Psoas muscle (tissue), 8 donors: ENCODE measurements around the gene MBD1. TPM values are rescaled to one million over a fixed set of nuclear protein-coding genes. Genes with fewer than 3 reads are reported as not detected.
A peak's percentile ranks its signal among the peaks of the same experiment; 100 is the strongest.

Experiments
- ATAC-seq, 4 donors: fragments of 200-7000 bp; cut with Tn5 transposase; one replicate each; pipeline ENCODE4 v1.9.1; 2020; ENCODE audit warnings: moderate library complexity in 3 of 4, mild to moderate bottlenecking in 2 of 4
- DNase-seq, 2 donors: peaks; one replicate each; pipeline ENCODE4 v3.0.0-alpha.2; 2020
- H3K27ac ChIP-seq: fragments of 200-600 bp; one replicate; pipeline ENCODE4 v1.8.0; 2022
- H3K27me3 ChIP-seq, 3 donors: fragments of 200-600 bp in 1 of 3; one replicate each; pipeline versions ENCODE4 v1.6.1 to v1.8.0; 2013 to 2022; ENCODE audit warnings: low read length in 2 of 3, mild to moderate bottlenecking in 2 of 3, moderate library complexity in 1 of 3; ENCODE audit not compliant: insufficient read depth in 3 of 3
- H3K36me3 ChIP-seq, 2 donors: fragments of 200-600 bp in 1 of 2; one replicate each; pipeline versions ENCODE4 v1.6.1 to v1.8.0; 2013 to 2022; ENCODE audit warnings: low read depth in 1 of 2, mild to moderate bottlenecking in 1 of 2, moderate library complexity in 1 of 2; ENCODE audit not compliant: insufficient read depth in 1 of 2
- H3K4me1 ChIP-seq: fragments of 200-600 bp; one replicate; pipeline ENCODE4 v1.8.0; 2022
- H3K4me3 ChIP-seq: fragments of 200-600 bp; one replicate; pipeline ENCODE4 v1.8.0; 2022; ENCODE audit warnings: mild to moderate bottlenecking
- H3K9me3 ChIP-seq: fragments of 200-600 bp; one replicate; pipeline ENCODE4 v1.8.0; 2022
- CTCF ChIP-seq: fragments of 200-600 bp; IDR thresholded peaks from one replicate; pipeline ENCODE4 v1.8.0; 2022; ENCODE audit warnings: antibody characterized with exemption
- WGBS, 3 donors: extraction: QIAGEN DNeasy Blood & Tissue Kit; methylation state at CpG; one replicate each; pipeline versions ENCODE4 v1.1.6 to v1.1.7; 2013; 5-methylcytosine and 5-hydroxymethylcytosine counted together
- intact Hi-C, 2 donors: fragments of 100-400 bp; cut with DNase I; formaldehyde crosslinking; loops; one replicate each; pipeline versions ENCODE4 v1.11.0 to v1.14.2; 2022
- polyA plus RNA-seq, 3 donors: library from polyadenylated mRNA; stranded (reverse); fragments of 200-250 nt; gene quantifications; one replicate each; pipeline ENCODE4 v1.2.3, GENCODE V29; 2013
- total RNA-seq, 4 donors: library from RNA; stranded (reverse); fragmentation: NEBNext Ultra II Directional in 2 of 4; extraction: Animal tissue kit (Norgen Biotek cat#: 25700) in 2 of 4; gene quantifications; one replicate each; pipeline versions ENCODE4 v1.2.1 to v1.2.4, GENCODE V29; 2021 to 2023
- donor health status: healthy with polysubstance abuse.
- donor health status: DM: no; HTN: no; CAD: no; lungs with moderate emphysema.
- donor health status: Bipolar disorder and iron deficiency.
- donor health status: healthy.
- donor health status: DM: yes; HTN: yes; CAD: no.
- donor health status: DM: no; HTN: no; CAD: no.
- donor health status: DM: no; HTN: no; CAD: no.
- donor health status: DM: yes; HTN: yes; CAD: no.

MBD1 gene
- total and polyA plus RNA-seq, 7 donors, result 33.5 to 97.6 (median 52.6) TPM

- ATAC-seq (peak; percentile 95 to 97 (median 96)), DNase-seq (peak; percentile 97 to 98)
- H3K36me3 ChIP-seq, result peaks cover 0 to 33% of the 10 kb centered on the region in 2 donors
- 0 to 1% (median 0%) methylated on average over 75 to 76 of the region's 76 CpGs for WGBS, 3 donors
- H3K4me3 ChIP-seq, result peak within 1 kb of the TSS; percentile 75
- no peaks in the 10 kb centered on the region for H3K4me1 ChIP-seq
- peak within 1 kb of the TSS; percentile 91 for H3K27ac ChIP-seq
- intact Hi-C loops, result loop anchor here in 1 of 2 donors (10.0 kb wide), 1 partner anchor 907 kb away; the partner anchor contains the start of gene MEX3C
- H3K9me3 ChIP-seq, result no peaks in the 10 kb centered on the region
- no peaks in the 10 kb centered on the region for H3K27me3 ChIP-seq
- TF ChIP-seq CTCF, result peak; percentile 48
These were observed 6.4 kb upstream of the MBD1 start, which contains the start of gene CXXC1 for GRCh38 chr18:50287441-50288347. Gene CXXC1, minus strand, starts transcription at chr18:50287692. Its CDS starts 103 bp downstream, at chr18:50287589.

DNA sequence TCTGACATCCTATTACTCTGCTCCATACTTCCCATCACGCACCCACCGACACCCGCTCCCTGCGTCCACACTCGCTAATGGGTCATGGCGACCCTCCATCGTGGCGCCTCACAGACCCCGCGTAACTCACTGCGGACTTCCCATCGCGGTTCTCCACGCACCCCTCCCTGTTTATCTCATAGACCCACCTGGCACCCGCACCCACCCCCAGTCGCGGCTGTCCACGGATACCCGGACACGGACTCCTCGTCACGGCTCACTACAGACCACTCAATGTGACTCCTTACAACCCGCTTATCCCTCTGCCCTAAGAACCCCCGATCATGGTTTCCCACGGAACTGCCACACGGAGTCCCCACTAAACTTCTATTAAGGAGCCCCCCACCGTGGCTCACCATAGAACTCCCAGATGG lies 5.7 kb upstream of the MBD1 start:
- H3K27ac ChIP-seq, result peak overlapping the region; percentile 91
- peak overlapping the region; percentile 75 for H3K4me3 ChIP-seq
- ATAC-seq, result peak; percentile 2 to 29 (median 14)
- WGBS, 3 donors, result 1% methylated on average over 27 of the region's 27 CpGs
- no peaks in the 10 kb centered on the region for H3K4me1 ChIP-seq
- H3K9me3 ChIP-seq, result no peaks in the 10 kb centered on the region
- TF ChIP-seq CTCF, result no peak
- H3K36me3 ChIP-seq, result peaks cover 0 to 40% of the 10 kb centered on the region in 2 donors
- intact Hi-C loops, result loop anchor here in 1 of 2 donors (10.0 kb wide), 1 partner anchor 908 kb away; the partner anchor contains the start of gene MEX3C
- peak; percentile 40 to 61 for DNase-seq
- no peaks in the 10 kb centered on the region for H3K27me3 ChIP-seq

- Histone ChIP-seq H3K9me3 (no peaks in the 10 kb centered on the region), H3K27ac (peak overlapping the region; percentile 91), H3K4me1 (no peaks in the 10 kb centered on the region), H3K36me3 (peaks cover 0 to 40% of the 10 kb centered on the region in 2 donors), H3K27me3 (no peaks in the 10 kb centered on the region), H3K4me3 (peak overlapping the region; percentile 75)
- intact Hi-C loops, result loop anchor here in 1 of 2 donors (10.0 kb wide), 1 partner anchor 908 kb away; the partner anchor contains the start of gene MEX3C
- DNase-seq (peak in 1 of 2 donors; percentile 75), ATAC-seq (no peak)
- 22 to 25% (median 23%) methylated on average over 23 of the region's 23 CpGs for WGBS, 3 donors
- no peak for TF ChIP-seq CTCF
These were observed 5.2 kb upstream of the MBD1 start for GRCh38 chr18:50286391-50287027.

GRCh38 chr18:50285631-50286321 lies 4.5 kb upstream of the MBD1 start:
- no peak for TF ChIP-seq CTCF
- H3K27ac ChIP-seq, result no peak overlapping the region
- ATAC-seq (no peak), DNase-seq (no peak)
- H3K4me1 ChIP-seq, result no peaks in the 10 kb centered on the region
- H3K9me3 ChIP-seq, result no peaks in the 10 kb centered on the region
- no peak overlapping the region for H3K4me3 ChIP-seq
- H3K27me3 ChIP-seq, result no peaks in the 10 kb centered on the region
- WGBS, 3 donors, result 96% methylated on average over 24 of the region's 24 CpGs
- H3K36me3 ChIP-seq, result peaks cover 0 to 40% of the 10 kb centered on the region in 2 donors
- intact Hi-C loops, result loop anchor here in 1 of 2 donors (10.0 kb wide), 1 partner anchor 909 kb away; the partner anchor contains the start of gene MEX3C
